Naive thymus-derived CD4-positive, alpha-beta T cell (primary cell): ENCODE measurements around the gene ERGIC1. TPM values are rescaled to one million over a fixed set of nuclear protein-coding genes. Genes with fewer than 3 reads are reported as not detected.
A peak's percentile ranks its signal among the peaks of the same experiment; 100 is the strongest.

ENCODE experiments used
- ATAC-seq: fragments of 150-1000 bp; cut with Tn5 transposase; 2 replicates; pipeline ENCODE4 v1.10.0; 2021; ENCODE audit warnings: mild to moderate bottlenecking, moderate library complexity
- CTCF ChIA-PET: fragments of 350-600 bp; sonication (Branson Sonifier 250); formaldehyde crosslinking; loops from one replicate; lab custom pipeline; 2021; ENCODE audit warnings: antibody characterized with exemption; lab: Charles Lee
- POLR2A ChIA-PET: fragments of 350-600 bp; sonication (Branson Sonifier 250); formaldehyde crosslinking; loops from one replicate; lab custom pipeline; 2021; ENCODE audit warnings: antibody characterized with exemption, inconsistent platforms; lab: Charles Lee
- DNase-seq, 9 donors: peaks; one replicate each; pipeline versions ENCODE4 v3.0.0 to v3.0.0-alpha.2; 2020 to 2022; ENCODE audit warnings: mixed read lengths in 1 of 9
- H3K27ac ChIP-seq: one replicate; pipeline ENCODE4 v1.7.0; 2013; ENCODE audit warnings: mild to moderate bottlenecking, low read depth, low read length, moderate library complexity
- H3K27me3 ChIP-seq, 2 donors: one replicate each; pipeline ENCODE4 v1.7.0; 2013; ENCODE audit warnings: low read length in 2 of 2, mild to moderate bottlenecking in 2 of 2, moderate library complexity in 2 of 2; ENCODE audit not compliant: control insufficient read depth in 2 of 2, insufficient read depth in 2 of 2
- H3K36me3 ChIP-seq, 3 experiments: 1 replicate in 2 of 3; 2 replicates in 1 of 3; pipeline ENCODE4 v1.7.0; 2013; ENCODE audit warnings: low read length in 3 of 3, mild to moderate bottlenecking in 3 of 3, moderate library complexity in 1 of 3; ENCODE audit not compliant: insufficient read depth in 3 of 3, control insufficient read depth in 2 of 3
- H3K4me1 ChIP-seq, 2 donors: one replicate each; pipeline ENCODE4 v1.7.0; 2013; ENCODE audit warnings: low read length in 2 of 2, mild to moderate bottlenecking in 2 of 2, moderate library complexity in 1 of 2; ENCODE audit not compliant: control insufficient read depth in 2 of 2, insufficient read depth in 2 of 2
- H3K4me3 ChIP-seq: 2 replicates; pipeline ENCODE4 v1.7.0; 2013; ENCODE audit warnings: mild to moderate bottlenecking, low read length
- H3K9me3 ChIP-seq, 3 experiments: 1 replicate in 2 of 3; 2 replicates in 1 of 3; pipeline ENCODE4 v1.7.0; 2013; ENCODE audit warnings: low read length in 3 of 3; ENCODE audit not compliant: control insufficient read depth in 2 of 3
- H3K27ac Mint-ChIP-seq, 9 donors: one replicate each; pipeline ENCODE4 v1.8.0; 2020 to 2022; ENCODE audit warnings: mixed read lengths in 9 of 9, mild to moderate bottlenecking in 8 of 9, moderate library complexity in 5 of 9, inconsistent platforms in 2 of 9
- H3K27me3 Mint-ChIP-seq, 5 donors: one replicate each; pipeline ENCODE4 v1.8.0; 2021 to 2022; ENCODE audit warnings: mixed read lengths in 5 of 5, mild to moderate bottlenecking in 1 of 5
- H3K36me3 Mint-ChIP-seq, 5 donors: one replicate each; pipeline ENCODE4 v1.8.0; 2020 to 2022; ENCODE audit warnings: mixed read lengths in 5 of 5, mild to moderate bottlenecking in 3 of 5, inconsistent platforms in 1 of 5
- H3K4me1 Mint-ChIP-seq, 7 donors: one replicate each; pipeline ENCODE4 v1.8.0; 2020 to 2022; ENCODE audit warnings: mixed read lengths in 7 of 7, mild to moderate bottlenecking in 3 of 7, inconsistent platforms in 1 of 7
- H3K4me3 Mint-ChIP-seq, 10 donors: one replicate each; pipeline ENCODE4 v1.8.0; 2020 to 2022; ENCODE audit warnings: mild to moderate bottlenecking in 10 of 10, mixed read lengths in 10 of 10, moderate library complexity in 6 of 10, inconsistent platforms in 2 of 10
- H3K9me3 Mint-ChIP-seq, 11 donors: one replicate each; pipeline ENCODE4 v1.8.0; 2020 to 2022; ENCODE audit warnings: mixed read lengths in 11 of 11, mild to moderate bottlenecking in 4 of 11, inconsistent platforms in 1 of 11, moderate library complexity in 1 of 11
- intact Hi-C, 2 donors: fragments of 100-400 bp; cut with micrococcal nuclease; formaldehyde crosslinking; loops; one replicate each; pipeline ENCODE4 v1.15.1; 2023
- polyA plus RNA-seq, 2 donors: library from polyadenylated mRNA; unstranded; fragments of 300-500 nt; fragmentation: Illumina TruSeq; gene quantifications; one replicate each; pipeline ENCODE4 v1.2.3, GENCODE V29; 2021
- total RNA-seq, 6 experiments: library from RNA in 5 of 6; stranded (reverse) in 5 of 6; gene quantifications; 1 replicate in 5 of 6; 2 replicates in 1 of 6; pipeline ENCODE4 v1.2.3 and lab custom pipeline; 2021 to 2026

ERGIC1 gene
- total and polyA plus RNA-seq, 7 experiments from 2014 or later = 18.3 to 71.3 (median 50.0) TPM

GRCh38 chr5:172933238-172933637 lies 99.2 kb downstream of the ERGIC1 start:
- Mint-ChIP-seq H3K27ac (no peak overlapping the region), H3K4me3 (no peak overlapping the region), H3K36me3 (peaks cover 0 to 21% (median 12%) of the 10 kb centered on the region in 5 donors), H3K4me1 (peaks cover 0 to 13% (median 6%) of the 10 kb centered on the region in 7 donors), H3K27me3 (no peaks in the 10 kb centered on the region), H3K9me3 (no peaks in the 10 kb centered on the region)
- Histone ChIP-seq H3K36me3 (peaks cover 0 to 45% (median 11%) of the 10 kb centered on the region in 3 experiments), H3K4me1 (no peaks in the 10 kb centered on the region), H3K4me3 (no peak overlapping the region), H3K27ac (no peak overlapping the region), H3K27me3 (no peaks in the 10 kb centered on the region), H3K9me3 (no peaks in the 10 kb centered on the region)
- ATAC-seq = no peak
- intact Hi-C loops = no loop called here
- CTCF ChIA-PET = interaction anchor here (0.6 to 12.5 kb wide), 12 partner anchors 9 to 222 kb away, joined by 3 to 178 read pairs (median 8); partner anchors contain the start of genes DUSP1 and RPL26L1
- DNase-seq = no peak
- POLR2A ChIA-PET = interaction anchor here (0.6 to 1.9 kb wide), 3 partner anchors 162 to 219 kb away, joined by 3 to 11 read pairs (median 3); no protein-coding TSS in a partner anchor

DNA sequence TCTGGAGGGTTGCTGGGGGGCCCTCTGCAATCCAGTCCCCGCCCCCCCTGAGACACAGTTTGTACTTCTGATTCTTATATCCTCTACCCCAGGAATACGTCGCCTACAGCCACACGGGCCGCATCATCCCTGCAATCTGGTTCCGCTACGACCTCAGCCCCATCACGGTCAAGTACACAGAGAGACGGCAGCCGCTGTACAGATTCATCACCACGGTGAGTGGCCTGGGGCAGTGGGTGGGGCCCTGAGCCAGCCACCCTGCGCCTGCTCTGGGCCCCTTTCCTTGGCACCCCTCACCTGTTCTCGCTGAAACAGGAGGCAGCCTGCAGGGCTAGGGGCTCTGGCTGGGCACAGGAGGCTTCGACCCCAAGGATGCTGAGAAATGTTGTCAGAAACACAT lies 101.0 kb downstream of the ERGIC1 start:
- Histone ChIP-seq H3K9me3 (no peaks in the 10 kb centered on the region), H3K27me3 (no peaks in the 10 kb centered on the region), H3K36me3 (peaks cover 0 to 55% (median 11%) of the 10 kb centered on the region in 3 experiments), H3K4me1 (no peaks in the 10 kb centered on the region), H3K4me3 (no peak overlapping the region), H3K27ac (no peak overlapping the region)
- H3K27ac Mint-ChIP-seq = no peak overlapping the region
- ChIA-PET CTCF (interaction anchor here (12.5 kb wide), 1 partner anchor 224 kb away, joined by 178 read pairs; no protein-coding TSS in a partner anchor), POLR2A (interaction anchor here (1.5 kb wide), 1 partner anchor 164 kb away, joined by 4 read pairs; the partner anchor contains the start of gene DUSP1)
- H3K9me3 Mint-ChIP-seq = no peaks in the 10 kb centered on the region
- H3K4me1 Mint-ChIP-seq = peaks cover 0 to 13% (median 6%) of the 10 kb centered on the region in 7 donors
- no peak for DNase-seq
- no peak overlapping the region for H3K4me3 Mint-ChIP-seq
- ATAC-seq = no peak
- intact Hi-C loops = no loop called here
- H3K27me3 Mint-ChIP-seq = no peaks in the 10 kb centered on the region
- H3K36me3 Mint-ChIP-seq = peaks cover 0 to 25% (median 12%) of the 10 kb centered on the region in 5 donors

GRCh38 chr5:172936401-172936800 lies 102.3 kb downstream of the ERGIC1 start:
- Histone ChIP-seq H3K36me3 (peaks cover 0 to 63% (median 11%) of the 10 kb centered on the region in 3 experiments), H3K27ac (no peak overlapping the region), H3K4me1 (no peaks in the 10 kb centered on the region), H3K9me3 (no peaks in the 10 kb centered on the region), H3K4me3 (no peak overlapping the region), H3K27me3 (no peaks in the 10 kb centered on the region)
- Mint-ChIP-seq H3K27ac (peak overlapping the region in 3 of 9 donors; percentile 46 to 65 (median 56)), H3K36me3 (peaks cover 0 to 34% (median 12%) of the 10 kb centered on the region in 5 donors), H3K9me3 (no peaks in the 10 kb centered on the region), H3K27me3 (no peaks in the 10 kb centered on the region), H3K4me3 (no peak overlapping the region), H3K4me1 (peaks cover 0 to 13% (median 6%) of the 10 kb centered on the region in 7 donors)
- ATAC-seq (no peak), DNase-seq (no peak)
- CTCF ChIA-PET = interaction anchor here (0.7 to 12.5 kb wide), 3 partner anchors 220 to 237 kb away, joined by 3 to 178 read pairs (median 5); no protein-coding TSS in a partner anchor
- POLR2A ChIA-PET = interaction anchor here (1.0 to 1.6 kb wide), 3 partner anchors 18 to 166 kb away, joined by 3 to 4 read pairs (median 4); partner anchors contain the start of gene DUSP1
- intact Hi-C loops = no loop called here

GRCh38 chr5:172939071-172939470 lies 105.0 kb downstream of the ERGIC1 start:
- Mint-ChIP-seq H3K27me3 (no peaks in the 10 kb centered on the region), H3K36me3 (peaks cover 0 to 48% (median 10%) of the 10 kb centered on the region in 5 donors), H3K9me3 (no peaks in the 10 kb centered on the region), H3K4me3 (no peak overlapping the region), H3K4me1 (peaks cover 0 to 10% (median 0%) of the 10 kb centered on the region in 7 donors), H3K27ac (no peak overlapping the region)
- CTCF ChIA-PET = interaction anchor here (1.7 to 12.5 kb wide), 2 partner anchors 11 to 228 kb away, joined by 4 to 178 read pairs; no protein-coding TSS in a partner anchor
- Histone ChIP-seq H3K27me3 (no peaks in the 10 kb centered on the region), H3K4me3 (no peak overlapping the region), H3K36me3 (peaks cover 0 to 70% (median 10%) of the 10 kb centered on the region in 3 experiments), H3K27ac (no peak overlapping the region), H3K4me1 (no peaks in the 10 kb centered on the region), H3K9me3 (no peaks in the 10 kb centered on the region)
- POLR2A ChIA-PET = interaction anchor here (0.6 to 1.1 kb wide), 2 partner anchors 12 to 224 kb away, joined by 3 to 4 read pairs; no protein-coding TSS in a partner anchor
- ATAC-seq (no peak), DNase-seq (no peak)
- intact Hi-C loops = no loop called here

- H3K4me3 Mint-ChIP-seq = no peak overlapping the region
- DNase-seq (no peak), ATAC-seq (no peak)
- POLR2A ChIA-PET = interaction anchor here (0.6 kb wide), 1 partner anchor 225 kb away, joined by 3 read pairs; no protein-coding TSS in a partner anchor
- Histone ChIP-seq H3K27ac (no peak overlapping the region), H3K36me3 (peaks cover 0 to 70% (median 4%) of the 10 kb centered on the region in 3 experiments), H3K27me3 (no peaks in the 10 kb centered on the region), H3K4me3 (no peak overlapping the region), H3K9me3 (no peaks in the 10 kb centered on the region), H3K4me1 (no peaks in the 10 kb centered on the region)
- no peaks in the 10 kb centered on the region for H3K9me3 Mint-ChIP-seq
- no peaks in the 10 kb centered on the region for H3K27me3 Mint-ChIP-seq
- no peak overlapping the region for H3K27ac Mint-ChIP-seq
- CTCF ChIA-PET = interaction anchor here (12.5 kb wide), 1 partner anchor 229 kb away, joined by 178 read pairs; no protein-coding TSS in a partner anchor
- intact Hi-C loops = no loop called here
- peaks cover 0 to 45% (median 10%) of the 10 kb centered on the region in 5 donors for H3K36me3 Mint-ChIP-seq
- H3K4me1 Mint-ChIP-seq = peaks cover 0 to 10% (median 0%) of the 10 kb centered on the region in 7 donors
These were observed 105.7 kb downstream of the ERGIC1 start for GRCh38 chr5:172939611-172940267.

DNA sequence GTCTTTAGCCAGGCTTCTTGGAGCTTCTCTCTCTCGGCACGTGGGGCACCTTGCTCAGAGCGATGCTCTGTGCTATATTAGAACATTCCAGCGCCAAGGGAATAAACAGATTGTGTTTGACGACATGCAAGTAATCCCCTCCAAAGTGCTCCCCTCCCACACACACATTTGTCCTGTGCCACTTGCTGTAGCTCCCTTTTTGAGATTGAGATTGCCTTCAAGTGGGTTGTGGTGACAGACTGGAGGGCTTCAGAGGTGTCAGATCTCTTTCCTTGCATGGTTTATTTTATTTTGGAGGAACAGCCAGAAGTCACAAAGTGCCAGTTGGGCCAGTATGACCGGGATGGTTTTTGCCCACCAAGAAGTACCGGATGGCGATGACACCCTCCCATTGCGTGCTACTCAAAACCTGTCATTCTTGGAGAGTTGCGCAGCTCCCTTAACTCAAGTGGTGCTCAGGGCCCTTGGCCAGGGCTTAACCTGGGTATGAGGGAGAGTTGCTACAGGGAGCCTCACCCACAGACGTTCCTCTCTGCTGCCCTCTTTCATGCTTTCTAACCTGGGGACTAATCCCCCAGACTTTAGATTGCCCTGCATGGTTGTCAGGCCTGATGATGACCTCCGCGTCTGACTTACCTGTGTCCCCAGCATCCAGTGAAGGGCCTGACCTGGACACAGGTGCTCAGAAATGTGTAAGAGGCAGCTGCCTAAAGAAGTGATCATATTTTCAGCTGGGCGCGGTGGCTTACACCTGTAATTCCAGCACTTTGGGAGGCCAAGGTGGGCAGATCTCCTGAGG lies 106.4 kb downstream of the ERGIC1 start:
- no peaks in the 10 kb centered on the region for H3K4me1 ChIP-seq
- peaks cover 0 to 70% (median 4%) of the 10 kb centered on the region in 3 experiments for H3K36me3 ChIP-seq
- H3K27ac Mint-ChIP-seq = peak overlapping the region in 1 of 9 donors; percentile 59
- no peaks in the 10 kb centered on the region for H3K27me3 Mint-ChIP-seq
- H3K4me1 Mint-ChIP-seq = peaks cover 0 to 10% (median 0%) of the 10 kb centered on the region in 7 donors
- H3K27me3 ChIP-seq = no peaks in the 10 kb centered on the region
- H3K9me3 Mint-ChIP-seq = no peaks in the 10 kb centered on the region
- ChIA-PET CTCF (interaction anchor here (1.0 to 12.5 kb wide), 3 partner anchors 8 to 230 kb away, joined by 3 to 178 read pairs (median 10); no protein-coding TSS in a partner anchor), POLR2A (no interaction called here)
- H3K27ac ChIP-seq = no peak overlapping the region
- H3K4me3 Mint-ChIP-seq = no peak overlapping the region
- no peak for DNase-seq
- H3K36me3 Mint-ChIP-seq = peaks cover 0 to 45% (median 10%) of the 10 kb centered on the region in 5 donors
- no peak for ATAC-seq
- no peak overlapping the region for H3K4me3 ChIP-seq
- H3K9me3 ChIP-seq = no peaks in the 10 kb centered on the region
- intact Hi-C loops = no loop called here
